Loucy (cell line): ENCODE data around the gene ADAMTSL2.

Experiments
- CTCF ChIP-seq: fragments of 200-600 bp; sonication (generic); conservative IDR thresholded peaks from 2 replicates; pipeline ENCODE4 v1.5.1; 2014; ENCODE audit warnings: mild to moderate bottlenecking, antibody characterized with exemption, low read length
- EZH2phosphoT487 ChIP-seq: fragments of 200-600 bp; IDR thresholded peaks from 2 replicates; pipeline ENCODE4 v1.6.1; 2018; ENCODE audit warnings: antibody characterized with exemption, mild to moderate bottlenecking, moderate library complexity, borderline replicate concordance

- TF ChIP-seq CTCF (peak; percentile 88), EZH2phosphoT487 (no peak)
Observed at GRCh38 chr9:133532937-133533668, 1.4 kb upstream of the ADAMTSL2 start.
